ENCODE measurements around the gene PHF13. TPM values are rescaled to one million over a fixed set of nuclear protein-coding genes. Genes with fewer than 3 reads are reported as not detected.

Gene PHF13
- total and polyA plus RNA-seq, 9 of the 15 experiments (the other 6 are each of a cell fraction or from before 2014, with no cell fraction given) = 1.8 to 36.1 (median 11.7) TPM

DNA sequence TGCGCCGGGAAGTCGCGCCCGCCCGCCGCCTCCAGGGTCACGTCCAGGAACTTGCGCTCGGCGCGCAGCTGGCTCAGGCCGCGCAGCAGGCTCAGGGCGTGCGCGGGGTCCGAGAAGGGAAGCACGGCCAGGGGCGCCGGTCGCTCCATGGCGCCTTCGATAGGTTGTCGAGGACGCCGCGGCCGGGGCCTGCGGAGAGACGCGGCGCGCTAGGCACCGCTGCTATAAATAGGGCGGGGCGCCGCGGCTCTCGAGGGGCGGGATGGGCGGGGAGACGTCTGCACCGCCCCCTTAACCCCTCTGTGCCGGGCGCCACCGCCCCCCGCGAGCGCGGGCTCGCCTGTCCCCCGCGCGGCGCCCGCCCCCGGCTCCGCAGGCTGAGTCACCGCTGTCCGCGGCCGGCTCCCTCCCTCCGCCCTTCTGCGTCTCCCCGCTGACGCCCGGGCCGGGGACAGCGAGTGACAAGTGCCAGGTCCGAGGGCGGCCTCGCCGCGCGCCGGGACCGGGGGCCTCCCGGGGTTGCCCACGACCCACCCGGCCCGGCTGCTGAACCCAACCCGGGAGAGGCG is 10.8 kb upstream of the PHF13 start, which contains the start of gene KLHL21 (continued):
- no peak; the same call in 1 of the 2 replicates for TF ChIP-seq GABPB1 (CRISPR knock-in tag; IDR thresholded peaks at IDR 0.05)
- no peak for TF ChIP-seq ZNF586 (CRISPR knock-in tag; conservative IDR thresholded peaks at IDR 0.05)
- TF ChIP-seq, protein P1, sequence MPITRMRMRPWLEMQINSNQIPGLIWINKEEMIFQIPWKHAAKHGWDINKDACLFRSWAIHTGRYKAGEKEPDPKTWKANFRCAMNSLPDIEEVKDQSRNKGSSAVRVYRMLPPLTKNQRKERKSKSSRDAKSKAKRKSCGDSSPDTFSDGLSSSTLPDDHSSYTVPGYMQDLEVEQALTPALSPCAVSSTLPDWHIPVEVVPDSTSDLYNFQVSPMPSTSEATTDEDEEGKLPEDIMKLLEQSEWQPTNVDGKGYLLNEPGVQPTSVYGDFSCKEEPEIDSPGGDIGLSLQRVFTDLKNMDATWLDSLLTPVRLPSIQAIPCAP (CRISPR knock-in tag; IDR thresholded peaks at IDR 0.05; ENCODE audit: borderline replicate concordance) = no peak
- TF ChIP-seq, protein P2, sequence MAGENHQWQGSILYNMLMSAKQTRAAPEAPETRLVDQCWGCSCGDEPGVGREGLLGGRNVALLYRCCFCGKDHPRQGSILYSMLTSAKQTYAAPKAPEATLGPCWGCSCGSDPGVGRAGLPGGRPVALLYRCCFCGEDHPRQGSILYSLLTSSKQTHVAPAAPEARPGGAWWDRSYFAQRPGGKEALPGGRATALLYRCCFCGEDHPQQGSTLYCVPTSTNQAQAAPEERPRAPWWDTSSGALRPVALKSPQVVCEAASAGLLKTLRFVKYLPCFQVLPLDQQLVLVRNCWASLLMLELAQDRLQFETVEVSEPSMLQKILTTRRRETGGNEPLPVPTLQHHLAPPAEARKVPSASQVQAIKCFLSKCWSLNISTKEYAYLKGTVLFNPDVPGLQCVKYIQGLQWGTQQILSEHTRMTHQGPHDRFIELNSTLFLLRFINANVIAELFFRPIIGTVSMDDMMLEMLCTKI (IDR thresholded peaks at IDR 0.05; ENCODE audit: partially characterized antibody) = no peak
- no peak for TF ChIP-seq ZBTB17 (CRISPR knock-in tag; IDR thresholded peaks at IDR 0.05)
- no peak for TF ChIP-seq BRD9 (IDR thresholded peaks at IDR 0.05; ENCODE audit: low read depth, partially characterized antibody)
- TF ChIP-seq, protein P3, sequence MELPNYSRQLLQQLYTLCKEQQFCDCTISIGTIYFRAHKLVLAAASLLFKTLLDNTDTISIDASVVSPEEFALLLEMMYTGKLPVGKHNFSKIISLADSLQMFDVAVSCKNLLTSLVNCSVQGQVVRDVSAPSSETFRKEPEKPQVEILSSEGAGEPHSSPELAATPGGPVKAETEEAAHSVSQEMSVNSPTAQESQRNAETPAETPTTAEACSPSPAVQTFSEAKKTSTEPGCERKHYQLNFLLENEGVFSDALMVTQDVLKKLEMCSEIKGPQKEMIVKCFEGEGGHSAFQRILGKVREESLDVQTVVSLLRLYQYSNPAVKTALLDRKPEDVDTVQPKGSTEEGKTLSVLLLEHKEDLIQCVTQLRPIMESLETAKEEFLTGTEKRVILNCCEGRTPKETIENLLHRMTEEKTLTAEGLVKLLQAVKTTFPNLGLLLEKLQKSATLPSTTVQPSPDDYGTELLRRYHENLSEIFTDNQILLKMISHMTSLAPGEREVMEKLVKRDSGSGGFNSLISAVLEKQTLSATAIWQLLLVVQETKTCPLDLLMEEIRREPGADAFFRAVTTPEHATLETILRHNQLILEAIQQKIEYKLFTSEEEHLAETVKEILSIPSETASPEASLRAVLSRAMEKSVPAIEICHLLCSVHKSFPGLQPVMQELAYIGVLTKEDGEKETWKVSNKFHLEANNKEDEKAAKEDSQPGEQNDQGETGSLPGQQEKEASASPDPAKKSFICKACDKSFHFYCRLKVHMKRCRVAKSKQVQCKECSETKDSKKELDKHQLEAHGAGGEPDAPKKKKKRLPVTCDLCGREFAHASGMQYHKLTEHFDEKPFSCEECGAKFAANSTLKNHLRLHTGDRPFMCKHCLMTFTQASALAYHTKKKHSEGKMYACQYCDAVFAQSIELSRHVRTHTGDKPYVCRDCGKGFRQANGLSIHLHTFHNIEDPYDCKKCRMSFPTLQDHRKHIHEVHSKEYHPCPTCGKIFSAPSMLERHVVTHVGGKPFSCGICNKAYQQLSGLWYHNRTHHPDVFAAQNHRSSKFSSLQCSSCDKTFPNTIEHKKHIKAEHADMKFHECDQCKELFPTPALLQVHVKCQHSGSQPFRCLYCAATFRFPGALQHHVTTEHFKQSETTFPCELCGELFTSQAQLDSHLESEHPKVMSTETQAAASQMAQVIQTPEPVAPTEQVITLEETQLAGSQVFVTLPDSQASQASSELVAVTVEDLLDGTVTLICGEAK (IDR thresholded peaks at IDR 0.05) = no peak
- TF ChIP-seq, protein P3 (CRISPR knock-in tag; IDR thresholded peaks at IDR 0.05) = no peak
- TF ChIP-seq ARID1B (IDR thresholded peaks at IDR 0.05) = no peak
- TF ChIP-seq MTA1 (IDR thresholded peaks at IDR 0.05; ENCODE audit: borderline replicate concordance) = no peak
- TF ChIP-seq, protein P4, sequence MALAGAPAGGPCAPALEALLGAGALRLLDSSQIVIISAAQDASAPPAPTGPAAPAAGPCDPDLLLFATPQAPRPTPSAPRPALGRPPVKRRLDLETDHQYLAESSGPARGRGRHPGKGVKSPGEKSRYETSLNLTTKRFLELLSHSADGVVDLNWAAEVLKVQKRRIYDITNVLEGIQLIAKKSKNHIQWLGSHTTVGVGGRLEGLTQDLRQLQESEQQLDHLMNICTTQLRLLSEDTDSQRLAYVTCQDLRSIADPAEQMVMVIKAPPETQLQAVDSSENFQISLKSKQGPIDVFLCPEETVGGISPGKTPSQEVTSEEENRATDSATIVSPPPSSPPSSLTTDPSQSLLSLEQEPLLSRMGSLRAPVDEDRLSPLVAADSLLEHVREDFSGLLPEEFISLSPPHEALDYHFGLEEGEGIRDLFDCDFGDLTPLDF (CRISPR knock-in tag; IDR thresholded peaks at IDR 0.05) = no peak; the same call in 1 of the 2 replicates
- TF ChIP-seq, protein P5, sequence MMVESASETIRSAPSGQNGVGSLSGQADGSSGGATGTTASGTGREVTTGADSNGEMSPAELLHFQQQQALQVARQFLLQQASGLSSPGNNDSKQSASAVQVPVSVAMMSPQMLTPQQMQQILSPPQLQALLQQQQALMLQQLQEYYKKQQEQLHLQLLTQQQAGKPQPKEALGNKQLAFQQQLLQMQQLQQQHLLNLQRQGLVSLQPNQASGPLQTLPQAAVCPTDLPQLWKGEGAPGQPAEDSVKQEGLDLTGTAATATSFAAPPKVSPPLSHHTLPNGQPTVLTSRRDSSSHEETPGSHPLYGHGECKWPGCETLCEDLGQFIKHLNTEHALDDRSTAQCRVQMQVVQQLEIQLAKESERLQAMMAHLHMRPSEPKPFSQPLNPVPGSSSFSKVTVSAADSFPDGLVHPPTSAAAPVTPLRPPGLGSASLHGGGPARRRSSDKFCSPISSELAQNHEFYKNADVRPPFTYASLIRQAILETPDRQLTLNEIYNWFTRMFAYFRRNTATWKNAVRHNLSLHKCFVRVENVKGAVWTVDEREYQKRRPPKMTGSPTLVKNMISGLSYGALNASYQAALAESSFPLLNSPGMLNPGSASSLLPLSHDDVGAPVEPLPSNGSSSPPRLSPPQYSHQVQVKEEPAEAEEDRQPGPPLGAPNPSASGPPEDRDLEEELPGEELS (CRISPR knock-in tag; IDR thresholded peaks at IDR 0.05; ENCODE audit: borderline replicate concordance) = 0 out of 2 replicates have a peak, but pooled peaks have one; percentile 14
- TF ChIP-seq MAFK (IDR thresholded peaks at IDR 0.05; ENCODE audit: low read length) = no peak

Measured in K562 (cell line).